Measurements from ENCODE around the gene CXorf49. TPM values are rescaled to one million over a fixed set of nuclear protein-coding genes. Genes with fewer than 3 reads are reported as not detected.
"Not testable (repeated sequence)": the region's sequence is repeated elsewhere in the genome, so short reads cannot be mapped to it uniquely, and the experiment has no call there.

The CXorf49 gene
- not detected in 2 replicates for total RNA-seq (2014; rRNA removed; shearing (Covaris generic))

- not testable (repeated sequence) for DNase-seq (ENCODE audit: low spot score)
Observed at GRCh38 chrX:71718185-71718584, at the start of gene CXorf49. Gene CXorf49 (minus strand): TSS chrX:71718285. CDS start chrX:71718151, 134 bp downstream.

- not testable (repeated sequence) for DNase-seq (ENCODE audit: low spot score)
Observed at GRCh38 chrX:71767134-71767533, 49.0 kb upstream of the CXorf49 start.

DNA sequence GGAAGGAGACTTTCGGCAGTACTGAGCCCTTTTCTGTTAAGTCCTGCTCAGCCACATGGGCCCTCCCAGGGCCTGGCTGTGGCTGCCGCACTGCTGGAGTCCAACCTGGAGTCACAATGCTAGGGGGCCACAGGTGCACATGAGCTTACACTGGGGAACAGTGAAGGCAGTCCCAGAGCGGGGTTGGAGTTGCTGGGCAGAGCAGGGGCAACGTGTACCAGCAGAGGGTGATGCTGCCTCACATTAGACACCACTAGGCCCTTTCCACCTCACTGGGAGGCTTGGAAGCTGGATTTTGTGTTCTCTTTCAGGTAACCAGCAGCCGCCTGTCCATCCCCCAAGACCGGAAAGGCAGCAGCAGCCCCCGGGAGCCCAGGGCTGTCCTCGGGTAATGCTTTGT lies 47.5 kb upstream of the CXorf49 start:
- not testable (repeated sequence) for DNase-seq (ENCODE audit: low spot score)

GRCh38 chrX:71764832-71765231 lies 46.7 kb upstream of the CXorf49 start:
- DNase-seq (ENCODE audit: low spot score), result not testable (repeated sequence)

DNA sequence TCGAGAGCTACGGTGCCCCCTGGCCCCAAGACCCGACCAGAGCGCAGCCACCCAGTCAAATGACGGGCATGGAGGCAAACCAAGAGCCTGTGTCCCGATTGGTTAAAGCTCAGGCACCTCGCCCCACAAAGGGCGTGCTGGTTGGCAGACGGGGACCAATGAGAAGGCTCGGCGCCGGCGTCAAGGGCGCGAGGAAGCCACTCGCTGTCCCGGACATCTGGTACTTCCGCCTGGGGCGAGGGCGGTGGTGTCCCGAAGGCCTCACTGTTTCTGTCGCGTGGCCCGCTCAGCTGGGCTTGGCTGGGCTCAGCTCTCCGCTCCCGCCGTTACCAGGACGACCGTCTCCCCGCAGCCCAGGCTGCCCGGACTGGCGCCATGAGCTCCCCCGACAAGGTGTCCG lies 45.0 kb upstream of the CXorf49 start, which contains the start of gene CXorf49B:
Gene CXorf49B (plus strand): TSS at position 301 of the 400 bp plus-strand sequence. CDS start 75 bp downstream, at position 376.
- DNase-seq (ENCODE audit: low spot score), result not testable (repeated sequence)

- DNase-seq (ENCODE audit: low spot score), result not testable (repeated sequence)
Observed at GRCh38 chrX:71760688-71761281, 42.7 kb upstream of the CXorf49 start.

- DNase-seq (ENCODE audit: low spot score), result not testable (repeated sequence)
Observed at GRCh38 chrX:71720289-71720886, 2.3 kb upstream of the CXorf49 start.

GRCh38 chrX:71719195-71719594 lies 1.1 kb upstream of the CXorf49 start:
- DNase-seq (ENCODE audit: low spot score), result not testable (repeated sequence)

DNA sequence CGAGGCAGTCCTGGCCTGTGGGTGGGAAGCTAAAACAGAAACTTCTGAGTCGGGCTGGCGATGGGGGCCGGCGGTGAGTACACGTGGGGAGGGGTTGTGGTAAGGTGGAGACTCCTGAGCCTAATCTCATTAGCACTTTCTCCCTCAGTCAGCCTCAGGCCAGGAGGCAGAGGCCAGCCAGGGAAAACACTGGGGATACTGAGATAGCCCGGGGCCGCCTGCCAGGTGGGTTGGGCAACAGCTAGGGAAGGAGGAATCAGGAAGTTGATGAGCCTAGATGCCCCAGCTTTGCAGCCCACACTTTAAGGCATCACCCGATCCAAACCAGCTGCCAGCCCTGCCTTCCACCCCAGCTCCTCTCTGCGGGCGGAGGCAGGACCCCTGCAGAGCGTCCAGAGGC lies 1.8 kb downstream of the CXorf49 start:
- DNase-seq (ENCODE audit: low spot score), result not testable (repeated sequence)

DNA sequence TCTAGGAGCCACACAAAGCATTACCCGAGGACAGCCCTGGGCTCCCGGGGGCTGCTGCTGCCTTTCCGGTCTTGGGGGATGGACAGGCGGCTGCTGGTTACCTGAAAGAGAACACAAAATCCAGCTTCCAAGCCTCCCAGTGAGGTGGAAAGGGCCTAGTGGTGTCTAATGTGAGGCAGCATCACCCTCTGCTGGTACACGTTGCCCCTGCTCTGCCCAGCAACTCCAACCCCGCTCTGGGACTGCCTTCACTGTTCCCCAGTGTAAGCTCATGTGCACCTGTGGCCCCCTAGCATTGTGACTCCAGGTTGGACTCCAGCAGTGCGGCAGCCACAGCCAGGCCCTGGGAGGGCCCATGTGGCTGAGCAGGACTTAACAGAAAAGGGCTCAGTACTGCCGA lies 2.5 kb downstream of the CXorf49 start:
- not testable (repeated sequence) for DNase-seq (ENCODE audit: low spot score)

GRCh38 chrX:71714064-71714463 lies 4.0 kb downstream of the CXorf49 start:
- not testable (repeated sequence) for DNase-seq (ENCODE audit: low spot score)

DNA sequence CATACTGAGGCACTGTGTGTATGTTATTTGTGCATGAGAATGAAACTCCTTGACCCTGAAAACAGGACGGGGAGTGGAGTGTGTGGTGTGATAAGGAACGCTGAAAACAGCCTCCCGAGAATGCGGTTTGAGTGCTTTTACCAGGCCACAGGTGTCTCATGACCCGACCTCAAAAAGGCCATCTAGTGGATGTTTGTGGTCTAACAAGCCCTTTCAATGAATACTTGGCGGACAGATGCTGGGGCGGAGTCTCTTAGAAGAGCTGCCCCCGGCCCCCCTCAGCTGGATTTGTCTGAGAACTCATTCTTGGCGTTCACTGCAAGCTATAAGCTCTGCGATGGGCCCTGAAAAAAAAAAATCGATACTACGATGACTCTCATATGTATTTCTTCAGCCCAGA lies 15.2 kb downstream of the CXorf49 start:
- not testable (repeated sequence) for DNase-seq (ENCODE audit: low spot score)

- DNase-seq (ENCODE audit: low spot score), result not testable (repeated sequence)
Observed at GRCh38 chrX:71699023-71699344, 19.1 kb downstream of the CXorf49 start.

DNA sequence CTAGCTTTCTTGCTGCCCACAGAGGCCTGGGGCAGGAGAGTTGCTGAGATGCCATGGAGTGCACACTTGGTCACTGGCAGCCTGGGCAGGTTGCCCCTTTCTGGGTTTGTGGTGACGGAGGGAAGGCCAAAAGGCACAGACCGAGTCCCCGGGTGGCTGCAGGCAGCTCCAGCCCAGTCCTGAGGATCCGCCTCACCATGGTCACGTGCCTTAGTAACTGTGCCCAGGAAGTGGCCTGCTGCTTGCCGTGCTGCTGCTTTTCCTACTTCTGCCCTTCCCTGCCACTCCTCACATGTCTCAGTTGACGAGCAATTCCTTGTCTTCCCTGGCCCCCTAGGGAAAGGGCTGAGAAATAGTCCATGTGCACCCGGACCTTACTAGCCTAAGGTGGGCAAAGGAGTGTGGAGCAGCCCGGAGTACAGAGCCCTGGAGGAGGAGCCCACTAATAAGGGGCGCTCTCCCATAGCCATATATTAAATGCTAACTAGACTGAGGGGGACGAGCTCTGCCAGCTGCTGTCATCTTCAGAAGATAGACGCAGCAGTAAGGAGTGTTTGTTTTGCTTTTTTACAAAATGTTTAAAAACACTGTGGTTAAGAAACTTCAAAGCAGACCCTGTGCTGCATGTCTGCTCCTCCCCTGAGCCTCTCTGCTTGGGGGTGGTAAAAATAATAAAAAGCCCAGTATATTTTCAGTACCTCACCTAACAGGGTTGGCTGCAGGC lies 19.6 kb downstream of the CXorf49 start:
- not testable (repeated sequence) for DNase-seq (ENCODE audit: low spot score)

GRCh38 chrX:71697466-71698298 lies 20.4 kb downstream of the CXorf49 start:
- DNase-seq (ENCODE audit: low spot score), result not testable (repeated sequence)

GRCh38 chrX:71696641-71697465 lies 21.2 kb downstream of the CXorf49 start:
- DNase-seq (ENCODE audit: low spot score), result not testable (repeated sequence)

- no peak for DNase-seq (ENCODE audit: low spot score)
Observed at GRCh38 chrX:71679575-71680207, 38.4 kb downstream of the CXorf49 start.

DNA sequence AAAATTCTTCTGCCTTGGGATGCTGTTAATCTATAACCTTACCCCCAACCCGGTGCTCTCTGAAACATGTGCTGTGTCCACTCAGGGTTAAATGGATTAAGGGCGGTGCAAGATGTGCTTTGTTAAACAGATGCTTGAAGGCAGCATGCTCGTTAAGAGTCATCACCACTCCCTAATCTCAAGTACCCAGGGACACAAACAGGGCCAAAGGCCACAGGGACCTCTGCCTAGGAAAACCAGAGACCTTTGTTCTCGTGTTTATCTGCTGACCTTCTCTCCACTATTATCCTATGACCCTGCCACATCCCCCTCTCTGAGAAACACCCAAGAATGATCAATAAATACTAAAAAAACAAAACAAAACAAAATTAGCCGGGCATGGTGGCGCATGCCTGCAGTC lies 40.9 kb downstream of the CXorf49 start:
- DNase-seq (ENCODE audit: low spot score), result not testable (repeated sequence)

DNA sequence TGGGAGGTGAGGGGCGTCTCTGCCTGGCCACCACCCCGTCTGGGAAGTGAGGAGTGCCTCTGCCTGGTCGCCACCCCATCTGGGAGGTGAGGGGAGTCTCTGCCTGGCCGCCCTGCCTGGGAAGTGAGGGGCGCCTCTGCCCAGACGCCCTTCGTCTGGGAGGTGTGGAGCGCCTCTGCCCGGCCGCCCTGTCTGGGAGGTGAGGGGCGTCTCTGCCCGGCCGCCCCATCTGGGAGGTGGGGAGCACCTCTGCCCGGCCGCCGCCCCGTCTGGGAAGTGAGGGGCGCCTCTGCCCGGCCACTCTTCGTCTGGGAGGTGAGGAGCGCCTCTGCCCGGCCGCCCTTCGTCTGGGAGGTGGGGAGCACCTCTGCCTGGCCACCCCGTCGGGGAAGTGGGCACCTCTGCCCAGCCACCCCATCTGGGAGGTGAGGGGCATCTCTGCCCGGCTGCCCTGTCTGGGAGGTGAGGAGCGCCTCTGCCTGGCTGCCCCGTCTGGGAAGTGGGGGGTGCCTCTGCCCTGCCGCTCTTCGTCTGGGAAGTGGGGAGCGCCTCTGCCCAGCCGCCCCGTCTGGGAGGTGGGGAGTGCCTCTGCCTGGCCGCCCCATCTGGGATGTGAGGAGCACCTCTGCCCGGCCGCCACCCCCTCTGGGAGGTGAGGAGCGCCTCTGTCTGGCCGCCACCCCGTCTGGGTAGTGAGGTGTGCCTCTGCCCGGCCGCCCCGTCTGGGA lies 41.9 kb downstream of the CXorf49 start:
- not testable (repeated sequence) for DNase-seq (ENCODE audit: low spot score)

GRCh38 chrX:71675636-71676035 lies 42.4 kb downstream of the CXorf49 start:
- DNase-seq (ENCODE audit: low spot score), result not testable (repeated sequence)
